MCF 10A (cell line): Measurements from ENCODE around the gene TANC1. TPM values are rescaled to one million over a fixed set of nuclear protein-coding genes. Genes with fewer than 3 reads are reported as not detected.

Source experiments
- BruUV-seq: library from RNA; stranded (reverse); fragments of 400-500 nt; replicated peaks from 2 replicates; lab custom pipeline; 2021; lab: Mats Ljungman, UMichigan
- CTCF ChIA-PET: fragments of 300-600 bp; sonication (Branson Sonifier 250); formaldehyde crosslinking; extraction: SDS; loops from one replicate; lab custom pipeline; 2021; ENCODE audit warnings: antibody characterized with exemption, inconsistent platforms; lab: Yijun Ruan, JAX
- POLR2A ChIA-PET: fragments of 300-600, 350-650 bp; sonication (Branson Sonifier 250); formaldehyde crosslinking; extraction: SDS; loops from one replicate; lab custom pipeline; 2020; ENCODE audit warnings: antibody characterized with exemption, inconsistent platforms; lab: Yijun Ruan, JAX
- DNase-seq: peaks from one replicate; pipeline ENCODE4 v3.0.0-alpha.2; 2018; ENCODE audit not compliant: unreplicated experiment
- H3K27ac Mint-ChIP-seq: one replicate; pipeline ENCODE4 v1.8.0; 2022; ENCODE audit warnings: mild to moderate bottlenecking, low read depth, mixed read lengths; ENCODE audit not compliant: unreplicated experiment
- H3K27me3 Mint-ChIP-seq: one replicate; pipeline ENCODE4 v1.8.0; 2022; ENCODE audit warnings: mixed read lengths; ENCODE audit not compliant: insufficient read depth, unreplicated experiment
- H3K36me3 Mint-ChIP-seq: one replicate; pipeline ENCODE4 v1.8.0; 2022; ENCODE audit warnings: mild to moderate bottlenecking, moderate library complexity, mixed read lengths; ENCODE audit not compliant: insufficient read depth, unreplicated experiment
- H3K4me1 Mint-ChIP-seq: one replicate; pipeline ENCODE4 v1.8.0; 2022; ENCODE audit warnings: mixed read lengths; ENCODE audit not compliant: insufficient read depth, unreplicated experiment
- H3K4me3 Mint-ChIP-seq: one replicate; pipeline ENCODE4 v1.8.0; 2022; ENCODE audit warnings: mild to moderate bottlenecking, moderate library complexity, mixed read lengths; ENCODE audit not compliant: unreplicated experiment
- H3K9me3 Mint-ChIP-seq: one replicate; pipeline ENCODE4 v1.8.0; 2022; ENCODE audit warnings: mixed read lengths; ENCODE audit not compliant: unreplicated experiment
- CTCF ChIP-seq: fragments of 200-600 bp; IDR thresholded peaks from one replicate; pipeline ENCODE4 v1.8.0; 2022; ENCODE audit warnings: antibody characterized with exemption, mild to moderate bottlenecking; ENCODE audit not compliant: unreplicated experiment
- intact Hi-C: fragments of 100-400 bp; cut with micrococcal nuclease; formaldehyde crosslinking; loops from 2 replicates; pipeline ENCODE4 v1.14.1; 2022
- total RNA-seq: library from RNA; stranded (reverse); gene quantifications from 2 replicates; pipeline ENCODE4 v1.2.3, GENCODE V29; 2022

Gene TANC1
- total RNA-seq, 1 experiment from 2014 or later = 35.3 TPM

GRCh38 chr2:159045545-159046454 is 77.4 kb downstream of the TANC1 start:
- ChIA-PET POLR2A (interaction anchor here (0.6 to 4.2 kb wide), 11 partner anchors 9 to 152 kb away, joined by 3 to 24 read pairs (median 5); no protein-coding TSS in a partner anchor), CTCF (interaction anchor here (0.6 to 2.7 kb wide), 7 partner anchors 10 to 145 kb away, joined by 3 to 20 read pairs (median 4); no protein-coding TSS in a partner anchor)
- no peak for DNase-seq
- Mint-ChIP-seq H3K4me1 (peaks cover 56% of the 10 kb centered on the region), H3K27ac (peak overlapping the region; percentile 77), H3K9me3 (no peaks in the 10 kb centered on the region), H3K4me3 (peak overlapping the region; percentile 59), H3K36me3 (peaks cover 26% of the 10 kb centered on the region), H3K27me3 (no peaks in the 10 kb centered on the region)
- no peak for TF ChIP-seq CTCF
- BruUV-seq = no TSS peak
- intact Hi-C loops = no loop called here

- no TSS peak for BruUV-seq
- ChIA-PET POLR2A (interaction anchor here (1.6 to 1.7 kb wide), 2 partner anchors 26 to 78 kb away, joined by 5 to 10 read pairs; partner anchors contain the start of gene TANC1), CTCF (no interaction called here)
- peaks cover 53% of the 10 kb centered on the region for H3K4me1 Mint-ChIP-seq
- H3K27ac Mint-ChIP-seq = peak overlapping the region; percentile 2
- DNase-seq = no peak
- no peak for TF ChIP-seq CTCF
- H3K36me3 Mint-ChIP-seq = peaks cover 24% of the 10 kb centered on the region
- H3K9me3 Mint-ChIP-seq = no peaks in the 10 kb centered on the region
- intact Hi-C loops = no loop called here
- H3K4me3 Mint-ChIP-seq = peak overlapping the region; percentile 14
- no peaks in the 10 kb centered on the region for H3K27me3 Mint-ChIP-seq
These were observed 78.5 kb downstream of the TANC1 start for GRCh38 chr2:159046966-159047365.

- Mint-ChIP-seq H3K27me3 (no peaks in the 10 kb centered on the region), H3K9me3 (no peaks in the 10 kb centered on the region), H3K27ac (no peak overlapping the region)
These were observed 82.0 kb downstream of the TANC1 start for GRCh38 chr2:159050426-159050825.

More at GRCh38 chr2:159050426-159050825, 82.0 kb downstream of the TANC1 start:
- DNase-seq = no peak
- POLR2A ChIA-PET = interaction anchor here (0.9 to 2.0 kb wide), 3 partner anchors 15 to 82 kb away, joined by 3 to 6 read pairs (median 4); partner anchors contain the start of gene TANC1
- H3K36me3 Mint-ChIP-seq = peaks cover 12% of the 10 kb centered on the region
- no TSS peak for BruUV-seq
- H3K4me3 Mint-ChIP-seq = no peak overlapping the region
- peaks cover 30% of the 10 kb centered on the region for H3K4me1 Mint-ChIP-seq
- intact Hi-C loops = no loop called here
- CTCF ChIA-PET = no interaction called here
- no peak for TF ChIP-seq CTCF
